Measurements from ENCODE around the gene AUP1. TPM values are rescaled to one million over a fixed set of nuclear protein-coding genes. Genes with fewer than 3 reads are reported as not detected.

The AUP1 gene
- total and polyA plus RNA-seq, 8 donors = 74.4 to 244 (median 167) TPM

- DNase-seq = no peak
- peaks cover 0 to 1% (median 0%) of the 10 kb centered on the region in 4 donors for H3K36me3 ChIP-seq
- TF ChIP-seq POLR2A (IDR thresholded peaks at IDR 0.05) (no peak), CTCF (IDR thresholded peaks at IDR 0.05) (no peak), POLR2AphosphoS5 (IDR thresholded peaks at IDR 0.05) (no peak), EP300 (IDR thresholded peaks at IDR 0.05) (no peak)
- WGBS, 5 donors = 30 to 47% (median 34%) methylated on average over 11 of the region's 11 CpGs
- intact Hi-C loops (cut with DNase I; ENCODE audit: low total_unique reads) = no loop called here
- no peak overlapping the region for H3K4me3 ChIP-seq
- H3K9me3 ChIP-seq = no peaks in the 10 kb centered on the region
- no peak overlapping the region for H3K27ac ChIP-seq
- H3K27me3 ChIP-seq = peaks cover 38 to 75% (median 57%) of the 10 kb centered on the region in 3 donors
- H3K4me1 ChIP-seq = peaks cover 43 to 52% (median 48%) of the 10 kb centered on the region in 4 donors
Observed at GRCh38 chr2:74511104-74511989, 18.2 kb downstream of the AUP1 start.

GRCh38 chr2:74510272-74510671 lies 19.2 kb downstream of the AUP1 start:
- Histone ChIP-seq H3K9me3 (no peaks in the 10 kb centered on the region), H3K4me3 (no peak overlapping the region), H3K27me3 (peaks cover 27 to 65% (median 46%) of the 10 kb centered on the region in 3 donors), H3K27ac (no peak overlapping the region), H3K4me1 (peaks cover 43 to 52% (median 48%) of the 10 kb centered on the region in 4 donors), H3K36me3 (peaks cover 3 to 12% (median 9%) of the 10 kb centered on the region in 4 donors)
- TF ChIP-seq CTCF (IDR thresholded peaks at IDR 0.05) = no peak
- no peak for TF ChIP-seq POLR2AphosphoS5 (IDR thresholded peaks at IDR 0.05)
- no peak for TF ChIP-seq POLR2A (IDR thresholded peaks at IDR 0.05)
- no peak for TF ChIP-seq EP300 (IDR thresholded peaks at IDR 0.05)
- intact Hi-C loops (cut with DNase I; ENCODE audit: low total_unique reads) = no loop called here
- whole genome bisulfite sequencing, 5 donors = 67 to 87% (median 81%) methylated on average over 4 of the region's 4 CpGs
- DNase-seq = no peak

- no peak for TF ChIP-seq EP300 (IDR thresholded peaks at IDR 0.05)
- TF ChIP-seq POLR2A (IDR thresholded peaks at IDR 0.05) = no peak
- no peak for TF ChIP-seq POLR2AphosphoS5 (IDR thresholded peaks at IDR 0.05)
- no peak for TF ChIP-seq CTCF (IDR thresholded peaks at IDR 0.05)
- no peaks in the 10 kb centered on the region for H3K9me3 ChIP-seq
- DNase-seq = peak in 1 of 2 donors; percentile 74
- WGBS, 5 donors = 10 to 20% (median 12%) methylated on average over 27 to 38 of the region's 38 CpGs
- peaks cover 43 to 52% (median 49%) of the 10 kb centered on the region in 4 donors for H3K4me1 ChIP-seq
- peak overlapping the region; percentile 95 to 99 (median 98) for H3K27ac ChIP-seq
- peaks cover 6 to 22% (median 17%) of the 10 kb centered on the region in 4 donors for H3K36me3 ChIP-seq
- peaks cover 5 to 54% (median 24%) of the 10 kb centered on the region in 3 donors for H3K27me3 ChIP-seq
- H3K4me3 ChIP-seq = peak overlapping the region; percentile 67 to 77 (median 70)
- intact Hi-C loops (cut with DNase I; ENCODE audit: low total_unique reads) = no loop called here
Observed at GRCh38 chr2:74507926-74508520, 21.5 kb downstream of the AUP1 start.

- peak; percentile 100 for DNase-seq
- peaks cover 0 to 54% (median 17%) of the 10 kb centered on the region in 3 donors for H3K27me3 ChIP-seq
- TF ChIP-seq CTCF (IDR thresholded peaks at IDR 0.05) (peak in 2 of 7 experiments; percentile 12 to 31), POLR2AphosphoS5 (IDR thresholded peaks at IDR 0.05) (peak in 2 of 3 donors; percentile 32 to 82), POLR2A (IDR thresholded peaks at IDR 0.05) (no peak), EP300 (IDR thresholded peaks at IDR 0.05) (no peak)
- WGBS, 5 donors = 0 to 1% (median 1%) methylated on average over 53 to 56 of the region's 56 CpGs
- intact Hi-C loops (cut with DNase I; ENCODE audit: low total_unique reads) = no loop called here
- peaks cover 47 to 56% (median 55%) of the 10 kb centered on the region in 4 donors for H3K4me1 ChIP-seq
- peak within 1 kb of the TSS; percentile 67 to 77 (median 70) for H3K4me3 ChIP-seq
- peaks cover 6 to 22% (median 17%) of the 10 kb centered on the region in 4 donors for H3K36me3 ChIP-seq
- peak within 1 kb of the TSS; percentile 95 to 99 (median 98) for H3K27ac ChIP-seq
- no peaks in the 10 kb centered on the region for H3K9me3 ChIP-seq
Observed at GRCh38 chr2:74507145-74507925, 22.2 kb downstream of the AUP1 start, which contains the start of gene PCGF1. TSS of gene PCGF1 (minus strand) at chr2:74507695. CDS start at chr2:74507668, 27 bp downstream.

All from stomach (tissue), 9 donors.